ENCODE data around the gene RBPJL. TPM values are rescaled to one million over a fixed set of nuclear protein-coding genes. Genes with fewer than 3 reads are reported as not detected.
A peak's percentile ranks its signal among the peaks of the same experiment; 100 is the strongest.

RBPJL gene
- total RNA-seq, 1 donor from 2014 or later, result not detected

- H3K4me3 ChIP-seq, result no peak overlapping the region
- no peaks in the 10 kb centered on the region for H3K36me3 ChIP-seq
- no peaks in the 10 kb centered on the region for H3K9me3 ChIP-seq
- intact Hi-C loops (cut with DNase I), result loop anchor here (2.0 kb wide), 1 partner anchor 17 kb away; no protein-coding TSS in a partner anchor
- no peaks in the 10 kb centered on the region for H3K27me3 ChIP-seq
- peak overlapping the region; percentile 72 to 88 for H3K27ac ChIP-seq
- peaks cover 4 to 34% of the 10 kb centered on the region in 2 donors for H3K4me1 ChIP-seq
- DNase-seq (ENCODE audit: low spot score in 2 of 2), result no peak
- TF ChIP-seq CTCF (IDR thresholded peaks at IDR 0.05), result no peak
Observed at GRCh38 chr20:45359406-45360148, 52.9 kb downstream of the RBPJL start.

DNA sequence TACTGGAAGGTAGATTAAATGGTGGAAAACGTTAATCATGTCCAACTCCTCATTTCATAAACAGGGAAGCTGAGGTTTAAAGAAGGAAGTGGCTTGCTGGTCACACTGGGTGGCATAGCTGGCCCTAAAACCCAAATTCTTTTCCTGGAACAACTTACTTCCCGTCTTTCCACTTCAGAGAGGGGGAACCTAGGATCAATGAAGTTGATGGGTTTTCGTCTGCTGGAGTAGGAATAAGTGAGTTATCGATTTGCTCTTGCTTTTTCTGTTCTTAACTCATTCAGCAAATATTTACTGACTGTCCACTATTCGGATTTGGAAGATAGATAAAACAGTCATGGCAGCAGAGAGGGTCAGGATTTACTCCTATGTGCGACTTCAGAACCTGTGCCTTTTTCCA lies 55.2 kb downstream of the RBPJL start:
- peaks cover 4 to 34% of the 10 kb centered on the region in 2 donors for H3K4me1 ChIP-seq
- H3K9me3 ChIP-seq, result no peaks in the 10 kb centered on the region
- no peaks in the 10 kb centered on the region for H3K27me3 ChIP-seq
- peak overlapping the region in 1 of 2 donors; percentile 3 for H3K27ac ChIP-seq
- no peak for TF ChIP-seq CTCF (IDR thresholded peaks at IDR 0.05)
- DNase-seq (ENCODE audit: low spot score in 2 of 2), result no peak
- intact Hi-C loops (cut with DNase I), result loop anchor here (2.0 kb wide), 3 partner anchors 25 to 45 kb away; no protein-coding TSS in a partner anchor
- peaks cover 4 to 15% of the 10 kb centered on the region in 2 donors for H3K36me3 ChIP-seq
- no peak overlapping the region for H3K4me3 ChIP-seq

DNA sequence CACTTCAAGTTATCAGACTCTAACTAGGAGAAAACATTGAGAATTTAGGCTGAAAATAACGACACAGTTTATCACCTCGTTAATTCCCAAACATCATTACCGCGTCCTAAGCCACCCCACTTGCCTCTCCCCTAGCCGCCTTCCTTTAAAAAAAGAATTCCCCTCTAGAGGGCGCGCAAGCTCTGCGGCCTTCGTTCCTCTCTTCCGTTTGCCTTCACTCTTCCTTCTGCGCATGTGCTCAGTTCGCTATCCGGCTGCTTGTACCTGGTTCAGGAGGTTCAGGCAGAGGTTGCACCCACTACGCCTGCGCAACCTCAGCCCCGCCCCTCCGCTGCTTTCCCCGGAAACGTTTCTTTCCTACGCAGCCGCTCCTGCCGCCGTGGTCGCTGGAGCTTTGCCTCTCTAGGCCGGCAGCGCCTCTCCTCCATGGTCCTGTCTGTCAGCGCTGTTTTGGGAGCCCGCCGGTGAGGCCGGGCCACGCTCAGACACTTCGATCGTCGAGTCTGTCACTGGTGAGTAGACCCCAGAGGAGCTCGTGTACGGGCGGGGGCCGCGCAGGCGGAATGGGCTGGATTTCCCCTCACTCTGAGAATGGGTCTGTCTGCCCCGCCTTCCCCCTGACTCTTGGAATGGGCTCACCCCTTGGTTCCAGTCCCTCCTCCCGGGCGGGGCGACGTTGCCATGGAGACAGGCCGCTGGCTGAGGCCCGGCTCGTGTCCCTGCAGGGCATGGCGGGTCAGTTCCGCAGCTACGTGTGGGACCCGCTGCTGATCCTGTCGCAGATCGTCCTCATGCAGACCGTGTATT lies 56.4 kb downstream of the RBPJL start, which contains the start of gene SYS1:
TSS of gene SYS1 (plus strand) at position 353 of the 807 bp plus-strand sequence. CDS start at position 729, 376 bp downstream.
- peak; percentile 87 to 90 (median 88) for TF ChIP-seq CTCF (IDR thresholded peaks at IDR 0.05)
- Histone ChIP-seq H3K9me3 (no peaks in the 10 kb centered on the region), H3K36me3 (peaks cover 16 to 26% of the 10 kb centered on the region in 2 donors), H3K4me1 (peaks cover 0 to 26% of the 10 kb centered on the region in 2 donors), H3K27me3 (no peaks in the 10 kb centered on the region), H3K27ac (peak within 1 kb of the TSS; percentile 95 to 96), H3K4me3 (peak within 1 kb of the TSS; percentile 73 to 75)
- peak; percentile 90 to 99 for DNase-seq (ENCODE audit: low spot score in 2 of 2)
- intact Hi-C loops (cut with DNase I), result loop anchor here (1.0 to 2.0 kb wide), 6 partner anchors 9 to 73 kb away; no protein-coding TSS in a partner anchor

DNA sequence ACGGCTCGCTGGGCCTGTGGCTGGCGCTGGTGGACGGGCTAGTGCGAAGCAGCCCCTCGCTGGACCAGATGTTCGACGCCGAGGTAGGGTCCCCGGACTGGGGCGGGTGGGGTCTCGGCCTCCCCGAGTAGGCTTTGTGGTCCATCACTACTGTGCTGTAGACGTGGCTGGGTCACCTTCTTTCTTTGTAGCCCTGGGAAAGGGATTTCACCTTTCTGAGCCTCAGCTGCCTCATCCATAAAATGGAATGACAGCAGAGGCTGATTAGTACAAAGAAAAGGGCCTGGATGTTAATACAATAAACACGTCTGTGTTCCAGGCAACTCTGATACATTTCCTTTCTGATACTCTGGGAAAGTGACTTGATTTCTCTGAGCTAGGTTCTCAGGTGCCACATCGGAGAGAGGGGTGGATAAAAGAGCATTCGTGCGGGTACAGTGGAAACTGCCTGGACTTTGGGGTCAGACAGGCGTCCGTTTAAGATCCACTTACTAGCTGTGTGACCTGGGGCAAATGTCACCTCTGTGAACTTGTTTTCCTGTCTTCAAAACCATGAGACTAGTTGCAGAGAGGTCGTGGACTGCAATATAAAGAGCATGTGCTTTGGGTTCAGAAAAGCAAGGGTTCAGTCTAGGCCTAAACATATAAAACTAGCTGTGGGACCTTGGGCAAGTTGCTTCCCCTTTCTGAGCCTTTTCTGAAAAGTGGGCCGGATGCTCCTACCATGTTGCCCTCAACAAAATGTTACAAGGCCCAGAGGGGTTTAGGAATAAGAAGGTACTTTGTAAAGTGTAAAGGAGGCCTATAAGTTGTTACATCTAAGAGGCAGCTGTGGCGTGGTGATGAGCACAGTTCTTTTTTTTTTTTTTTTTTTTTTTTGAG lies 57.2 kb downstream of the RBPJL start:
- H3K4me3 ChIP-seq, result peak overlapping the region; percentile 73 to 75
- H3K4me1 ChIP-seq, result peaks cover 0 to 19% of the 10 kb centered on the region in 2 donors
- no peaks in the 10 kb centered on the region for H3K27me3 ChIP-seq
- no peak for TF ChIP-seq CTCF (IDR thresholded peaks at IDR 0.05)
- peaks cover 24 to 34% of the 10 kb centered on the region in 2 donors for H3K36me3 ChIP-seq
- DNase-seq (ENCODE audit: low spot score in 2 of 2), result no peak
- no peaks in the 10 kb centered on the region for H3K9me3 ChIP-seq
- H3K27ac ChIP-seq, result peak overlapping the region; percentile 95 to 96
- intact Hi-C loops (cut with DNase I), result loop anchor here (1.0 to 2.0 kb wide), 6 partner anchors 8 to 72 kb away; no protein-coding TSS in a partner anchor
